LNCaP clone FGC (cell line): ENCODE measurements around the gene AFF1.

Experiments
- DNase-seq: peaks from one replicate; pipeline ENCODE4 v3.0.0-alpha.2; 2011; ENCODE audit warnings: low read depth
- H3K4me3 ChIP-seq: 2 replicates; pipeline ENCODE4 v1.5.1; 2011; ENCODE audit warnings: mild to moderate bottlenecking, low read depth, low read length, control low read depth
- TF ChIP-seq, protein P1 (sequence below): IDR thresholded peaks from 2 replicates; pipeline ENCODE4 v1.5.1; 2012; ENCODE audit warnings: mild to moderate bottlenecking; ENCODE audit not compliant: control insufficient read depth, insufficient read depth; ENCODE audit errors: extremely low read depth

The AFF1 gene

DNA sequence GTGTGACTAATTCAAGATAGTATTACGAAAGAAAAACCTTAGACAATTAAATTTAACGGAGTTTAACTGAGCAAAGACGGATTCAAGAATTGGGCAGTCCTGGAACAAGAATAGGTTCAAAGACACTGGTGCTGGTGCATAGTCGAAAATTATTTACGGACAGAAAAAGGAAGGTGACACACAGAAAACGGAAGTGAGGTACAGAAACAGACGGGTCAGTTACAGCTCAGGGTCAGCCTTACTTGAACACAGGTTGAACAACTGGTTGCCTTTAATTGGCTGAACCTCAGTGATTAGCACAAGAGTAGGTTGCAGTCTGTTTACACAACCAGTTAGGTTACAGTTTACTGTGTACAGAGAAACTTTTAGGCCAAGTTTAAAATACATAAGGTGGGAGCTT lies 254.1 kb downstream of the AFF1 start:
- TF ChIP-seq, protein P1, sequence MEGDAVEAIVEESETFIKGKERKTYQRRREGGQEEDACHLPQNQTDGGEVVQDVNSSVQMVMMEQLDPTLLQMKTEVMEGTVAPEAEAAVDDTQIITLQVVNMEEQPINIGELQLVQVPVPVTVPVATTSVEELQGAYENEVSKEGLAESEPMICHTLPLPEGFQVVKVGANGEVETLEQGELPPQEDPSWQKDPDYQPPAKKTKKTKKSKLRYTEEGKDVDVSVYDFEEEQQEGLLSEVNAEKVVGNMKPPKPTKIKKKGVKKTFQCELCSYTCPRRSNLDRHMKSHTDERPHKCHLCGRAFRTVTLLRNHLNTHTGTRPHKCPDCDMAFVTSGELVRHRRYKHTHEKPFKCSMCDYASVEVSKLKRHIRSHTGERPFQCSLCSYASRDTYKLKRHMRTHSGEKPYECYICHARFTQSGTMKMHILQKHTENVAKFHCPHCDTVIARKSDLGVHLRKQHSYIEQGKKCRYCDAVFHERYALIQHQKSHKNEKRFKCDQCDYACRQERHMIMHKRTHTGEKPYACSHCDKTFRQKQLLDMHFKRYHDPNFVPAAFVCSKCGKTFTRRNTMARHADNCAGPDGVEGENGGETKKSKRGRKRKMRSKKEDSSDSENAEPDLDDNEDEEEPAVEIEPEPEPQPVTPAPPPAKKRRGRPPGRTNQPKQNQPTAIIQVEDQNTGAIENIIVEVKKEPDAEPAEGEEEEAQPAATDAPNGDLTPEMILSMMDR: no peak
- DNase-seq: peak; percentile 33
- H3K4me3 ChIP-seq: no peak overlapping the region
